Loucy (cell line): Measurements from ENCODE around the gene ELMO3.

Experiments used
- H2AFZ ChIP-seq: fragments of 200-600 bp; sonication (generic); 2 replicates; pipeline ENCODE4 v1.6.0; 2016; ENCODE audit warnings: antibody characterized with exemption, mild to moderate bottlenecking, low read length, moderate library complexity
- H3F3A ChIP-seq: fragments of 200-600 bp; 2 replicates; pipeline ENCODE4 v1.6.0; 2016; ENCODE audit warnings: antibody characterized with exemption, low read depth, mild to moderate bottlenecking
- H3K27me3 ChIP-seq: fragments of 200-600 bp; sonication (generic); 2 replicates; pipeline ENCODE4 v1.6.1; 2014; ENCODE audit warnings: low read length, mild to moderate bottlenecking; ENCODE audit not compliant: insufficient read depth, poor library complexity, severe bottlenecking
- H3K36me3 ChIP-seq: fragments of 200-600 bp; sonication (generic); 2 replicates; pipeline ENCODE4 v1.6.1; 2016; ENCODE audit warnings: low read length; ENCODE audit not compliant: insufficient read depth
- H3K4me1 ChIP-seq: fragments of 200-600 bp; sonication (generic); 2 replicates; pipeline ENCODE4 v1.5.1; 2014; ENCODE audit warnings: low read length, mild to moderate bottlenecking; ENCODE audit not compliant: insufficient read depth, poor library complexity, severe bottlenecking
- H3K4me2 ChIP-seq: fragments of 200-600 bp; sonication (generic); 2 replicates; pipeline ENCODE4 v1.6.0; 2014; ENCODE audit warnings: antibody characterized with exemption, low read length, low read depth, mild to moderate bottlenecking; ENCODE audit not compliant: poor library complexity, severe bottlenecking
- H3K4me3 ChIP-seq: fragments of 200-600 bp; sonication (generic); 2 replicates; pipeline ENCODE4 v1.5.1; 2014; ENCODE audit warnings: low read length, mild to moderate bottlenecking, mixed read lengths; ENCODE audit not compliant: poor library complexity, severe bottlenecking
- H3K79me2 ChIP-seq: fragments of 200-600 bp; sonication (generic); 2 replicates; pipeline ENCODE4 v1.6.1; 2014; ENCODE audit warnings: low read length; ENCODE audit not compliant: insufficient read depth
- H3K9ac ChIP-seq: fragments of 200-600 bp; sonication (generic); 2 replicates; pipeline ENCODE4 v1.6.0; 2014; ENCODE audit warnings: mild to moderate bottlenecking, low read depth, low read length, moderate library complexity; ENCODE audit not compliant: poor library complexity, severe bottlenecking
- H3K9me2 ChIP-seq: fragments of 200-600 bp; sonication (generic); replicated peaks from 2 replicates; pipeline ENCODE4 v1.6.1; 2016; ENCODE audit warnings: low read depth, low read length, mixed read lengths
- H3K9me3 ChIP-seq: fragments of 200-600 bp; sonication (generic); 2 replicates; pipeline ENCODE4 v1.6.1; 2014; ENCODE audit warnings: mild to moderate bottlenecking, antibody characterized with exemption, low read length, low read depth; ENCODE audit not compliant: insufficient read depth
- H4K20me1 ChIP-seq: fragments of 200-600 bp; sonication (generic); 2 replicates; pipeline ENCODE4 v1.6.0; 2014; ENCODE audit warnings: antibody characterized with exemption, low read length, mild to moderate bottlenecking; ENCODE audit not compliant: insufficient read depth, poor library complexity, severe bottlenecking
- CTCF ChIP-seq: fragments of 200-600 bp; sonication (generic); conservative IDR thresholded peaks from 2 replicates; pipeline ENCODE4 v1.5.1; 2014; ENCODE audit warnings: mild to moderate bottlenecking, antibody characterized with exemption, low read length
- EZH2phosphoT487 ChIP-seq: fragments of 200-600 bp; IDR thresholded peaks from 2 replicates; pipeline ENCODE4 v1.6.1; 2018; ENCODE audit warnings: antibody characterized with exemption, mild to moderate bottlenecking, moderate library complexity, borderline replicate concordance

The ELMO3 gene

DNA sequence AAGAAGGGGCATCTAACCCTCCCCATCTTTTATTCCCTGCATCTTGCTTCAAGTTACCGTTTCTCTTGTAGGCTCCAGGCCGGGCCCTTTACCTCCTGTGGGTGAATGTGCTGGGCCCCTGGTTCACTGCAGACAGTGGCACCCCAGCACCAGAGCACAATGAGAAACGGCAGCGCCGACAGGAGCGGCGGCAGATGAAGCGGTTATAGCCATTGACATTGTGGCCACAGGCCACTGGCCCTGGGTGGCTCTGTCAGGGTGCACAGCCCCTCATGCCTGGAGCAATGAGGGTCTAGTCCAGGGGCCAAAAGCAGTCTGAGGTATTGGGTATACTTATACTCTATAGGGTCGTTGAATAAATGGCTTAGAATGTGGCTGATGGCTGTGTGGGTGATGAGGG is 30.0 kb downstream of the ELMO3 start:
- no peaks in the 10 kb centered on the region for H3K9me3 ChIP-seq
- no peak overlapping the region for H3K4me3 ChIP-seq
- H4K20me1 ChIP-seq, result peaks cover 8% of the 10 kb centered on the region
- peaks cover 36% of the 10 kb centered on the region for H3K4me1 ChIP-seq
- H3K27me3 ChIP-seq, result no peaks in the 10 kb centered on the region
- H2AFZ ChIP-seq, result no peak overlapping the region
- peaks cover 6% of the 10 kb centered on the region for H3F3A ChIP-seq
- peaks cover 40% of the 10 kb centered on the region; the same call in 1 of the 2 replicates for H3K36me3 ChIP-seq
- H3K4me2 ChIP-seq, result no peak overlapping the region
- peaks cover 21% of the 10 kb centered on the region for H3K79me2 ChIP-seq
- no peaks in the 10 kb centered on the region for H3K9me2 ChIP-seq
- H3K9ac ChIP-seq, result no peak overlapping the region
- no peak for TF ChIP-seq EZH2phosphoT487
- no peak for TF ChIP-seq CTCF

GRCh38 chr16:67229906-67230808 is 31.2 kb downstream of the ELMO3 start:
- Histone ChIP-seq H4K20me1 (peaks cover 8% of the 10 kb centered on the region), H3K79me2 (peaks cover 21% of the 10 kb centered on the region), H3F3A (no peaks in the 10 kb centered on the region; the same call in 1 of the 2 replicates), H3K4me1 (peaks cover 24% of the 10 kb centered on the region), H3K9me3 (no peaks in the 10 kb centered on the region), H3K4me2 (no peak overlapping the region), H2AFZ (no peak overlapping the region), H3K4me3 (no peak overlapping the region), H3K9me2 (no peaks in the 10 kb centered on the region), H3K36me3 (peaks cover 46% of the 10 kb centered on the region; the same call in 1 of the 2 replicates), H3K27me3 (no peaks in the 10 kb centered on the region), H3K9ac (no peak overlapping the region)
- TF ChIP-seq EZH2phosphoT487, result no peak
- no peak for TF ChIP-seq CTCF

DNA sequence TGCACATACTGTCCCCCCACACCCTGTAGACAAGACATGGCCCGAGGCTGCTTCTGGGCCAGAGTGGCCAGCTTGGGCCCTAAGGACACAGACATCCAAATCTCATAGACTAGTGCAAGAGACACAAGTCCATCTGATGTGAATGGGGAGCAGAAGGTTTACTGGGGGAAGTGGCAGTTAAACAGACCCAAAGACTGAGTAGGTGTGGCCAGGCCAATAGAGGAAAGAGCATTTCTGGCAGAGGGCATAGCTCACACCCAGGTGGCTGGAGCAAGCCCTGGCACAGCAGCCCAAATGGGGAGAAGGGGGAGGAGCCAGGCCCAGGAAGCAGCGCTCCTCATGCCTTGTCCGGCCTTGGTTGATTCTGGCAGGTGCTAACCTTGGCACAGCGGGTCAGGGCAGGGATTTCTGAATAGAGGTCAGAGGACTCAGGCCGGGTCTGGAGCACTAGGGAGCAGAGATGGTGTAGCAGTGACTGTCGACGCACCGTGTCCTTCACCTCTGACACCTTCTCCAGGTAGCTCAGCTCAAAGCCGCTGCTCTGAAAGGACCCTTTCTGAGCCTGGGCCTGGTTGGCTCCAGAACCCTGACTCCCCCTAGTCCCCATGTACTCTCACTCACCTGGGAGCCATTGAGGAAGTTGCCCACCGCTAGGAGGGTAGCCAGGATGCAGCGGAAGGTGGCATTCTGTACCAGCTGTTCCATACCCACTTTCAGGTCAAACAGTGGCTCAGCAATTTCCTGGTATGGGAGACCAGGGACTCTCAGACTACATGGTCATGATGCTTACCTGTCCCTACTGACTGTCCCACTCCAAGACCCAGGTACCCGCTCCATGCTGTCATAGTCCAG is 32.1 kb downstream of the ELMO3 start:
- Histone ChIP-seq H4K20me1 (peaks cover 8% of the 10 kb centered on the region), H3F3A (no peaks in the 10 kb centered on the region; the same call in 1 of the 2 replicates), H3K4me2 (no peak overlapping the region), H3K9ac (no peak overlapping the region), H3K36me3 (peaks cover 52% of the 10 kb centered on the region; the same call in 1 of the 2 replicates), H3K9me2 (no peaks in the 10 kb centered on the region), H3K4me1 (peaks cover 15% of the 10 kb centered on the region), H3K9me3 (no peaks in the 10 kb centered on the region), H3K4me3 (no peak overlapping the region), H2AFZ (no peak overlapping the region), H3K79me2 (peaks cover 21% of the 10 kb centered on the region), H3K27me3 (no peaks in the 10 kb centered on the region)
- no peak for TF ChIP-seq CTCF
- no peak for TF ChIP-seq EZH2phosphoT487
